HUES64 (cell line): ENCODE measurements around the gene GTF2IRD1.

Source experiments
- H3K27ac ChIP-seq: 2 replicates; pipeline ENCODE4 v1.7.0; 2013; ENCODE audit warnings: low read depth, low read length, inconsistent platforms
- H3K27me3 ChIP-seq: 2 replicates; pipeline ENCODE4 v1.6.1; 2013; ENCODE audit warnings: mild to moderate bottlenecking, low read length; ENCODE audit not compliant: insufficient read depth
- H3K36me3 ChIP-seq: 2 replicates; pipeline ENCODE4 v1.6.1; 2013; ENCODE audit warnings: mild to moderate bottlenecking, low read length; ENCODE audit not compliant: insufficient read depth
- H3K4me1 ChIP-seq: 2 replicates; pipeline ENCODE4 v1.6.1; 2013; ENCODE audit warnings: mild to moderate bottlenecking, low read length, moderate library complexity; ENCODE audit not compliant: insufficient read depth
- H3K4me3 ChIP-seq: 2 replicates; pipeline ENCODE4 v1.5.1; 2013; ENCODE audit warnings: mild to moderate bottlenecking, low read length, moderate library complexity
- H3K9ac ChIP-seq: 2 replicates; pipeline ENCODE4 v1.6.1; 2013; ENCODE audit warnings: mild to moderate bottlenecking, low read depth, low read length
- H3K9me3 ChIP-seq: 2 replicates; pipeline ENCODE4 v1.6.1; 2013; ENCODE audit warnings: low read depth, low read length; ENCODE audit not compliant: insufficient read depth
- WGBS: fragments of 150-250, 120-280 bp; methylation state at CpG from one replicate; pipeline ENCODE4 v1.1.7; 2013; ENCODE audit warnings: missing lambda C conversion rate; 5-methylcytosine and 5-hydroxymethylcytosine counted together

Gene GTF2IRD1

DNA sequence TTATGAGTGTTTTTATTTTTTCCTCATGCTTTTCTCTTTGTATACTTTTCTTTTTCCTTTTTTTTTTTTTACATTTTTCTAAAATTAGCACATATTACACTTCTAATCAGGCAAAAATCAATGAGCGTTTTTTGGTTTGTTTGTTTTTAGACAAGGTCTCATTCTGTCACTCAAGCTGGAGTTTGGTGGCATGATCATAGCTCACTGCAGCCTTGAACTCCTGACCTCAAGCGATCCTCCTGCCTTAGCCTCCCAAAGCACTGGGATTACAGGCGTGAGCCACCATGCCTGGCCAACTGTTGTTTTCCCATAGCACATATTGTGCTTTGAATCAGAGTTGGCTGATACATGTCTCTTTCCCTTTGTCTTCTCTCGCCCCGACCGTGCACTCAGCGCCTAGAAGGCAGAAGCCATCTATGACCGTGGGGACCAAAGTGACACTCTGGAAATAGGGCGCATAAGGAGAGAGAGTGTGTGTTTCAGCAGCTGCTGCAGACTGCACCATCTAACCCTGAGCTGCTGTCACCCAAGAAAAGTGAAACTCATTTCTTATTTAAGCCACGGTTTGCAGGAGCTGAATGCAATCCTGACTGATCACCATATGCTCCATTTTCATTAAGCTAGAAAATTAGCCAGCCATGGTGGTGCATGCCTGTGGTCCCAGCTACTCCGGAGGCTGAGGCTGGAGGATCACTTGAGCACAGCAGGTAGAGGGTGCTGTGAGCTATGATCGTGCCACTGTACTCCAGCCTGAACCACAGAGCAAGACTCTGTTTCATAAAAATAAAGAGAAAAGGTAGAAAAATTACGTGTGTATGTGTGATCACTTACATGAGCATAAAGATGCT, 162.5 kb downstream of the GTF2IRD1 start:
- Histone ChIP-seq H3K27me3 (no peaks in the 10 kb centered on the region), H3K9ac (no peak overlapping the region), H3K27ac (no peak overlapping the region)

GRCh38 chr7:74617180-74617744, 163.6 kb downstream of the GTF2IRD1 start:
- no peaks in the 10 kb centered on the region for H3K9me3 ChIP-seq
- no peaks in the 10 kb centered on the region for H3K36me3 ChIP-seq
- H3K27me3 ChIP-seq: no peaks in the 10 kb centered on the region
- peaks cover 12% of the 10 kb centered on the region for H3K4me1 ChIP-seq
- H3K9ac ChIP-seq: 0 out of 2 replicates have a peak overlapping the region, but pooled peaks have one; percentile 7
- H3K27ac ChIP-seq: no peak overlapping the region
- H3K4me3 ChIP-seq: no peak overlapping the region
- 70% methylated on average over 9 of the region's 9 CpGs for WGBS

More for the DNA sequence above, 162.5 kb downstream of the GTF2IRD1 start:
- peaks cover 12% of the 10 kb centered on the region for H3K4me1 ChIP-seq
- H3K4me3 ChIP-seq: no peak overlapping the region
- H3K9me3 ChIP-seq: no peaks in the 10 kb centered on the region
- 96% methylated on average over 13 of the region's 13 CpGs for WGBS
- H3K36me3 ChIP-seq: no peaks in the 10 kb centered on the region

GRCh38 chr7:74619235-74619860, 165.6 kb downstream of the GTF2IRD1 start:
- no peaks in the 10 kb centered on the region for H3K36me3 ChIP-seq
- H3K9ac ChIP-seq: 0 out of 2 replicates have a peak overlapping the region, but pooled peaks have one; percentile 5
- no peak overlapping the region for H3K4me3 ChIP-seq
- H3K4me1 ChIP-seq: peaks cover 12% of the 10 kb centered on the region
- H3K9me3 ChIP-seq: no peaks in the 10 kb centered on the region
- H3K27ac ChIP-seq: 0 out of 2 replicates have a peak overlapping the region, but pooled peaks have one; percentile 19
- no peaks in the 10 kb centered on the region for H3K27me3 ChIP-seq
- 83% methylated on average over 14 of the region's 14 CpGs for WGBS

DNA sequence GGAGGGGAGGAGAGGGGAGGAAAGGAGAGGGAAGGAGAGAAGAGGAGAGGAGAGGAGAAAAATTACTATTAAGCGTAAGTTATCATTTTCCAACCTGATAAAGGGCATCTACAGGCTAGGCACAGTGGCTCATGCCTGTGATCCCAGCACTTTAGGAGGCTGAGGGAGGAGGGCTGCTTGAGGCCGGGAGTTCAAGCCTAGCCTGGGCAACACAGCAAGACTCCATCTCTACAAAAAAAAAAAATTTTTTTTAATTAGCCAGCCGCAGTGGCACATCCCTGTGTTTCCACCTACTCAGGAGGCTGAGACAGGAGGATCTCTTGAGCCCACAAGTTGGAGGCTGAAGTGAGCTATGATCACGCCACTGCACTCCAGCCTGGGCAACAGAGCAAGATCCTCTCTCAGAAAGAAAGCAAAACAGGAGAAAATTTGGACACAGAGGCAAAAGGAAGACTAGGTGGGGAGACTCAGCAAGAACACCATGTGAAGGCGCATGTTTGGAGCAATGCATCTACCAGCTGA, 168.6 kb downstream of the GTF2IRD1 start:
- Histone ChIP-seq H3K9me3 (no peaks in the 10 kb centered on the region), H3K36me3 (no peaks in the 10 kb centered on the region), H3K27ac (no peak overlapping the region), H3K4me3 (no peak overlapping the region), H3K9ac (no peak overlapping the region), H3K27me3 (no peaks in the 10 kb centered on the region), H3K4me1 (peaks cover 11% of the 10 kb centered on the region)
- WGBS: 93% methylated on average over 5 of the region's 5 CpGs

- no peak overlapping the region for H3K9ac ChIP-seq
- no peaks in the 10 kb centered on the region for H3K27me3 ChIP-seq
- no peak overlapping the region for H3K27ac ChIP-seq
- H3K36me3 ChIP-seq: no peaks in the 10 kb centered on the region
- H3K9me3 ChIP-seq: no peaks in the 10 kb centered on the region
- no peak overlapping the region for H3K4me3 ChIP-seq
- H3K4me1 ChIP-seq: peaks cover 15% of the 10 kb centered on the region
- 88% methylated on average over 9 of the region's 9 CpGs for WGBS
Observed at GRCh38 chr7:74623135-74623534, 169.4 kb downstream of the GTF2IRD1 start.

GRCh38 chr7:74625446-74625845, 171.7 kb downstream of the GTF2IRD1 start:
- H3K4me3 ChIP-seq: no peak overlapping the region
- H3K4me1 ChIP-seq: peaks cover 16% of the 10 kb centered on the region
- no peaks in the 10 kb centered on the region for H3K27me3 ChIP-seq
- no peaks in the 10 kb centered on the region for H3K36me3 ChIP-seq
- WGBS: 96% methylated on average over 3 of the region's 3 CpGs
- H3K9ac ChIP-seq: no peak overlapping the region
- H3K27ac ChIP-seq: no peak overlapping the region
- H3K9me3 ChIP-seq: no peaks in the 10 kb centered on the region

- Histone ChIP-seq H3K9me3 (no peaks in the 10 kb centered on the region), H3K27ac (peak overlapping the region; percentile 84), H3K27me3 (no peaks in the 10 kb centered on the region), H3K4me3 (peak overlapping the region; percentile 1; the same call in 1 of the 2 replicates), H3K4me1 (peaks cover 16% of the 10 kb centered on the region), H3K36me3 (no peaks in the 10 kb centered on the region), H3K9ac (peak overlapping the region; percentile 66)
- WGBS: 24% methylated on average over 10 of the region's 12 CpGs
Observed at GRCh38 chr7:74627661-74628411, 174.1 kb downstream of the GTF2IRD1 start.

DNA sequence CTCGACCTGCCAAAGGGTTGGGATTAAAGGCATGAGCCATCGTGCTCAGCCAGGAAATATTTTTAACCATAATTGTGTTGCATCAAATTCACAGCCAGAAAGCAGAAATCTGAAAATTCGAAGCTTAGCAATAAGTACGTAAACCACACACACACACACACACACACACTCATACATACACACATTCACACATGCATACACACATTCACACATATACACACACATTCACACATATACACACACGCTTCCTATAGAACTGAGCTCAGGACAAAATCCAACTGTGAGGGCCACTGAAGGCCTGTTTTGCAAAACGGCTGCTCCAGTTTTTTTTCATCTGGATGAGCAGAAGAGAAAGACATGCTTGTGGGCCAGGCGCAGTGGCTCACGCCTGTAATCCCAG, 178.8 kb downstream of the GTF2IRD1 start:
- Histone ChIP-seq H3K36me3 (no peaks in the 10 kb centered on the region), H3K4me1 (peaks cover 10% of the 10 kb centered on the region), H3K4me3 (no peak overlapping the region), H3K9ac (no peak overlapping the region), H3K9me3 (no peaks in the 10 kb centered on the region), H3K27ac (no peak overlapping the region), H3K27me3 (no peaks in the 10 kb centered on the region)
- 91% methylated on average over 8 of the region's 8 CpGs for WGBS

DNA sequence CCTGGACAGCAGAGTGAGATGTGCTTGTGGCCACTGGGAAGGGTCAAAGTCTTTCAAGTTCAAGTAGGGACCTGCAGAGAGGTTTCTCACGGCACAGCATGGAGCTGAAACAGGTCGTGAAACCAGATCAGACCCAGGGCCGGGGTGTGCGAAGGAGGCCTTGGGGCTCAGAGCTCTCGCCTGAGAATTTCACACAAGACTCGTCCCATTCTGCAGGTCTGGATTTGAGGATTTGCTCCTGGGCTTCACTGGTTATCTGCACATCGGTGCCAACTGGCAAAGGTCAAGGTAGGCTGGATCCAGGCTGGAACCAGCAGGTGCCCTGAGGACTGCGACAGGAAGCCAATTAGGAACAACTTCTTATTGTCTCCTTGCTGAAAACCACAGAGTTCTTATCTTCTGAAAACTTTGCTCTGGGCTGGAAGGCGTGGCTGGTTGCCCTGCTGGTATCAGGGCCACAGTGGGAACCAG, 179.8 kb downstream of the GTF2IRD1 start:
- Histone ChIP-seq H3K27ac (no peak overlapping the region), H3K27me3 (no peaks in the 10 kb centered on the region), H3K9me3 (no peaks in the 10 kb centered on the region), H3K4me3 (no peak overlapping the region), H3K36me3 (no peaks in the 10 kb centered on the region), H3K4me1 (peaks cover under 1% of the 10 kb centered on the region; the same call in 1 of the 2 replicates), H3K9ac (no peak overlapping the region)
- 90% methylated on average over 9 of the region's 9 CpGs for WGBS

- Histone ChIP-seq H3K36me3 (no peaks in the 10 kb centered on the region), H3K27me3 (no peaks in the 10 kb centered on the region), H3K9me3 (no peaks in the 10 kb centered on the region), H3K4me1 (no peaks in the 10 kb centered on the region), H3K9ac (no peak overlapping the region), H3K4me3 (no peak overlapping the region), H3K27ac (no peak overlapping the region)
- 94% methylated on average over 7 of the region's 7 CpGs for WGBS
Observed at GRCh38 chr7:74637745-74638144, 184.0 kb downstream of the GTF2IRD1 start.
